ENCODE measurements around the gene PCSK5. TPM values are rescaled to one million over a fixed set of nuclear protein-coding genes. Genes with fewer than 3 reads are reported as not detected.

The PCSK5 gene
- total RNA-seq, 1 experiment from 2014 or later: 7.5 TPM

GRCh38 chr9:76338418-76338817 is 447.9 kb downstream of the PCSK5 start:
- H3K4me1 ChIP-seq (ENCODE audit: insufficient read depth, low read length): no peaks in the 10 kb centered on the region; the same call in 1 of the 2 replicates
- no peaks in the 10 kb centered on the region for H3K27me3 Mint-ChIP-seq (ENCODE audit: low read depth)
- TF ChIP-seq CTCF (conservative IDR thresholded peaks at IDR 0.05): no peak
- H2AK5ac ChIP-seq (ENCODE audit: insufficient read length, low read length): no peak overlapping the region
- no peaks in the 10 kb centered on the region for H3K23me2 ChIP-seq (ENCODE audit: insufficient read length, low read depth, low read length, poor library complexity, severe bottlenecking)
- no peaks in the 10 kb centered on the region for H4K20me1 ChIP-seq (ENCODE audit: control insufficient read depth, insufficient read depth, insufficient read length)
- H2BK120ac ChIP-seq (ENCODE audit: low read depth, low read length, poor library complexity, severe bottlenecking): no peak overlapping the region
- H3K27ac ChIP-seq (ENCODE audit: insufficient read length, low read depth, low read length): no peak overlapping the region
- no peak overlapping the region for H2BK15ac ChIP-seq (ENCODE audit: low read depth, low read length)
- no peak overlapping the region for H3K23ac ChIP-seq (ENCODE audit: insufficient read length, low read depth, low read length)
- WGBS (ENCODE audit: extremely low coverage, insufficient read length, low lambda C conversion rate): no CpG with 5 or more reads among the region's 6 CpGs
- no peak overlapping the region for H4K91ac ChIP-seq (ENCODE audit: insufficient read length, low read depth, low read length)
- no peak overlapping the region for H3K18ac ChIP-seq (ENCODE audit: insufficient read length, low read depth, low read length)
- H3K9me3 ChIP-seq (ENCODE audit: control insufficient read depth, low read depth, low read length): no peaks in the 10 kb centered on the region
- H3K36me3 Mint-ChIP-seq (ENCODE audit: insufficient read depth in 1 of 3, low read depth in 3 of 3): no peaks in the 10 kb centered on the region
- no peak overlapping the region for H4K5ac ChIP-seq (ENCODE audit: insufficient read length, low read depth, low read length)
- H2AFZ ChIP-seq (ENCODE audit: low read length): no peak overlapping the region
- H2BK20ac ChIP-seq (ENCODE audit: low read depth, low read length, poor library complexity, severe bottlenecking): no peak overlapping the region
- no peaks in the 10 kb centered on the region for H3K79me2 ChIP-seq (ENCODE audit: insufficient read depth, low read length)
- H3K4ac ChIP-seq (ENCODE audit: low read depth, low read length): no peak overlapping the region
- no peak overlapping the region for H3K4me3 Mint-ChIP-seq
- no peak for DNase-seq
- H3K9ac ChIP-seq (ENCODE audit: extremely low read depth, insufficient read length, low read length): no peak overlapping the region
- H3K4me2 ChIP-seq (ENCODE audit: insufficient read depth, insufficient read length, low read length): no peak overlapping the region
- H3T11ph ChIP-seq (ENCODE audit: low read length): no peak overlapping the region
- H3K14ac ChIP-seq (ENCODE audit: insufficient read depth, low read length): no peak overlapping the region
- H3K27me3 ChIP-seq (ENCODE audit: insufficient read depth, low read length): no peaks in the 10 kb centered on the region
- no peak overlapping the region for H2BK12ac ChIP-seq (ENCODE audit: insufficient read length, low read depth, low read length)
- H3K9me3 Mint-ChIP-seq: no peaks in the 10 kb centered on the region; a peak in 1 of 5 replicates
- H3K27ac Mint-ChIP-seq: no peak overlapping the region
- H3K4me1 Mint-ChIP-seq: peaks cover 7 to 13% of the 10 kb centered on the region in 2 experiments; a peak in 3 of 4 replicates
- no peaks in the 10 kb centered on the region for H3K79me1 ChIP-seq (ENCODE audit: insufficient read depth, low read depth, low read length, poor library complexity, severe bottlenecking)
- H4K8ac ChIP-seq (replicated peaks; ENCODE audit: insufficient read length, low read depth, low read length): no peak overlapping the region
- H2BK5ac ChIP-seq (ENCODE audit: insufficient read length, low read length): no peak overlapping the region
- no peak overlapping the region for H3K56ac ChIP-seq (ENCODE audit: insufficient read length, low read depth, low read length)

Measured in H9 (cell line).